Measurements from ENCODE around the gene ARID3B.

The ARID3B gene

GRCh38 chr15:74609938-74610301 lies 68.9 kb downstream of the ARID3B start:
- CTCF ChIA-PET: interaction anchor here (0.7 to 36.2 kb wide), 7 partner anchors 9 to 166 kb away, joined by 3 to 690 read pairs (median 3); partner anchors contain the start of gene CSK
- DNase-seq (ENCODE audit: extremely low spot score): no peak
- POLR2A ChIA-PET: no interaction called here
- no peak for TF ChIP-seq CTCF (IDR thresholded peaks at IDR 0.05; ENCODE audit: control extremely low read depth, extremely low read depth, low read depth, missing control alignments)

DNA sequence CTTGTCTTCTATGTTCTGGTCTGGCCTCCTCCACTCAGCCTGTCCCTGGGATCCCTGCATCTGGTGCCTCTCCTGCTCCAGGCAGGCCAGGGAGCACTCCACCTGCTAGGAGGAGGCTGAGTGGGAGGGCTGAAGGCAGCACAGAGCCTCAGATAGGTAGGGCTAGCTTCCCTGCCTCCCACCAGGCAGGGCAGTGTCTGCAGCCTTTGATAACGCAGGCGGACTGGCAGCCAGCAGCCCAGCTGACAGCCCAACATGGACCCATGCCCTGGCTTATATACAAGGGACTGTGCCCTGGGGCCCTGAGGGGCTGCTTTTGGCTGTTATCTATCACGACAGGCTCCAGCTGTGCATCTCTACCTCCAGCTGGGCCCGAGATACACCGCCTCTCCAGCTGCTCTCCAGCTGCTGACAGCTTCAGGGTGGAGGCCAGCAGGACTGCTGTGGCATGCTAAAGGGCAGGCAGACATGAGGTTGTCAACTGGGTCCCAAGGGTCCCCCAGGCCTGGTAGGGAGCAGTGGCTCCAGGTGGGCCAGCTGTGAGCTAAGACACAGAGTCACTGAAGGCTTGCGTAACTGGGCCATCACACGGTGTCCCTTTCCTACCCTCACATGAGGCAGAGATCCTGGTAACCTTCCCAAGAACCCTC lies 69.4 kb downstream of the ARID3B start:
- no peak for DNase-seq (ENCODE audit: extremely low spot score)
- POLR2A ChIA-PET: interaction anchor here (0.5 to 1.0 kb wide), 4 partner anchors 12 to 502 kb away, joined by 3 to 5 read pairs (median 4); no protein-coding TSS in a partner anchor
- CTCF ChIA-PET: interaction anchor here (0.7 to 36.2 kb wide), 10 partner anchors 8 to 166 kb away, joined by 3 to 690 read pairs (median 3); partner anchors contain the start of gene CSK
- TF ChIP-seq CTCF (IDR thresholded peaks at IDR 0.05; ENCODE audit: control extremely low read depth, extremely low read depth, low read depth, missing control alignments): no peak

DNA sequence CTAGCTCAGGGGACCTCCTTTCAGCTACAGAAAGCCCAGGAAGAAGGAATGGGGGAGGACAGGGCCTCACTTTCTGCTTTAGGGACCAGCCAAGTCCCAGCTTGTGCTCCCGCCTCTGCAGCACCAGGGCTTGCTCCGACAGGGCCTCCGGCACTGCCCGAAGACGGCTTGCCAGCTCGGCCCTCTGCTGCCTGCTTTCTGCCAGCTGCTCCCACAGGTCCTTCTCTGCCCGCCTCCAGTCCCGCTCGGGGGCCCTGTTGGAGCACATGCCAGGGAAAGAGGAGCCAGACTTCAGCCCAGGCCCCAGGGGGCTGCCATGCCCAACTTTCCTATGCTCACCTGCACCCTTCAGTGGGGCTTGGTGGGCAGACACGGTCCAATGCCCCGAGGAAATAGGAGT lies 70.3 kb downstream of the ARID3B start:
- no peak for DNase-seq (ENCODE audit: extremely low spot score)
- CTCF ChIA-PET: interaction anchor here (0.9 to 36.2 kb wide), 6 partner anchors 9 to 165 kb away, joined by 3 to 690 read pairs (median 4); partner anchors contain the start of gene CSK
- POLR2A ChIA-PET: interaction anchor here (0.5 to 1.0 kb wide), 3 partner anchors 13 to 503 kb away, joined by 3 to 5 read pairs (median 4); no protein-coding TSS in a partner anchor
- TF ChIP-seq CTCF (IDR thresholded peaks at IDR 0.05; ENCODE audit: control extremely low read depth, extremely low read depth, low read depth, missing control alignments): no peak

DNA sequence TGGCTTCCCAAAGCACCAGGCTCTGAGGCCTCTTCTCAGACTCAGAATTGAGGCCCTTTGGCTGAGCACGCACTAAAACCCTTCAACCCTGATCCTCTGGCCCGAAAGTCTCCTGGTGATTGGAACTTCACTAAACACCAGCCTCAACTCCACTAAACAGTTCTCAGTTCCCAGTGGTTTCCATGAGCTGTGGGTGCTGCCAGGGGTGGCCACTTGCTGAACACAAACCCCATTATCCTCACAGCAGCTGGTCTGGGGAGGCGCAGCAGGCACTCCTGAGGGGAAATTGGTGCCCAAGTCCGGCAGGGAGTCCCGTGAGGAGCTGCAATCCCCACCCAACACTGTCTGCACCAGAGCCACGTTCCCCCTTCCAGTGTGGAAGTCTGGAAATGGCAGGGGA lies 70.8 kb downstream of the ARID3B start:
- POLR2A ChIA-PET: interaction anchor here (0.9 kb wide), 1 partner anchor 11 kb away, joined by 6 read pairs; no protein-coding TSS in a partner anchor
- no peak for DNase-seq (ENCODE audit: extremely low spot score)

GRCh38 chr15:74612677-74613076 lies 71.7 kb downstream of the ARID3B start:
- POLR2A ChIA-PET: interaction anchor here (0.7 to 1.3 kb wide), 3 partner anchors 12 to 67 kb away, joined by 3 to 6 read pairs (median 5); no protein-coding TSS in a partner anchor
- CTCF ChIA-PET: interaction anchor here (1.3 to 36.2 kb wide), 8 partner anchors 9 to 288 kb away, joined by 4 to 690 read pairs (median 6); partner anchors contain the start of gene CSK
- TF ChIP-seq CTCF (IDR thresholded peaks at IDR 0.05; ENCODE audit: control extremely low read depth, extremely low read depth, low read depth, missing control alignments): no peak

More for the DNA sequence above, 70.8 kb downstream of the ARID3B start:
- no peak for TF ChIP-seq CTCF (IDR thresholded peaks at IDR 0.05; ENCODE audit: control extremely low read depth, extremely low read depth, low read depth, missing control alignments)
- CTCF ChIA-PET: interaction anchor here (0.9 to 36.2 kb wide), 6 partner anchors 9 to 164 kb away, joined by 3 to 690 read pairs (median 4); partner anchors contain the start of gene CSK

GRCh38 chr15:74613089-74613952 lies 72.3 kb downstream of the ARID3B start:
- DNase-seq (ENCODE audit: extremely low spot score): no peak
- no peak for TF ChIP-seq CTCF (IDR thresholded peaks at IDR 0.05; ENCODE audit: control extremely low read depth, extremely low read depth, low read depth, missing control alignments)
- ChIA-PET POLR2A (interaction anchor here (0.6 to 1.3 kb wide), 2 partner anchors 15 to 78 kb away, joined by 3 to 5 read pairs; no protein-coding TSS in a partner anchor), CTCF (interaction anchor here (0.9 to 36.2 kb wide), 13 partner anchors 9 to 288 kb away, joined by 3 to 690 read pairs (median 5); partner anchors contain the start of gene CSK)

More at GRCh38 chr15:74612677-74613076, 71.7 kb downstream of the ARID3B start:
- DNase-seq (ENCODE audit: extremely low spot score): no peak
